PC-3 (cell line): ENCODE measurements around the gene TMED9. TPM values are rescaled to one million over a fixed set of nuclear protein-coding genes. Genes with fewer than 3 reads are reported as not detected.

Experiments
- ATAC-seq: fragments of 200-7000 bp; cut with Tn5 transposase; 2 replicates; pipeline ENCODE4 v1.9.1; 2020; ENCODE audit warnings: mild to moderate bottlenecking, moderate library complexity
- BruUV-seq: library from RNA; stranded (reverse); fragments of 400-500 nt; replicated peaks from 2 replicates; lab custom pipeline; 2021; lab: Mats Ljungman, UMichigan
- CTCF ChIA-PET: fragments of 300-600 bp; sonication (Branson Sonifier 250); formaldehyde crosslinking; loops from one replicate; lab custom pipeline; 2022; ENCODE audit warnings: antibody characterized with exemption; lab: Charles Lee
- POLR2A ChIA-PET: fragments of 300-600 bp; sonication (Branson Sonifier 250); formaldehyde crosslinking; loops from one replicate; lab custom pipeline; 2022; ENCODE audit warnings: antibody characterized with exemption; ENCODE audit not compliant: unreplicated experiment; lab: Charles Lee
- DNase-seq: peaks from one replicate; pipeline ENCODE4 v3.0.0-alpha.2; 2015
- H2AFZ ChIP-seq: fragments of 300-600 bp; sonication (generic); 2 replicates; pipeline ENCODE4 v1.6.0; 2016; ENCODE audit warnings: antibody characterized with exemption, low read length
- H3F3A ChIP-seq: fragments of 300-600 bp; sonication (generic); one replicate; pipeline ENCODE4 v1.6.0; 2017; ENCODE audit warnings: antibody characterized with exemption, low read length, control low read depth, mild to moderate bottlenecking; ENCODE audit not compliant: unreplicated experiment
- H3K27ac ChIP-seq: fragments of 300-600 bp; sonication (generic); 2 replicates; pipeline ENCODE4 v1.5.1; 2016; ENCODE audit warnings: mild to moderate bottlenecking, low read length
- H3K27me3 ChIP-seq: fragments of 300-600 bp; sonication (generic); 2 replicates; pipeline ENCODE4 v1.6.1; 2016; ENCODE audit warnings: low read length, mixed read lengths
- H3K36me3 ChIP-seq: fragments of 300-600 bp; sonication (generic); 2 replicates; pipeline ENCODE4 v1.6.1; 2016; ENCODE audit warnings: low read depth, mixed run types, low read length, mixed read lengths
- H3K4me1 ChIP-seq: fragments of 300-600 bp; sonication (generic); 2 replicates; pipeline ENCODE4 v1.5.1; 2016; ENCODE audit warnings: low read length; ENCODE audit not compliant: insufficient read depth
- H3K4me2 ChIP-seq: fragments of 300-600 bp; sonication (generic); 2 replicates; pipeline ENCODE4 v1.6.0; 2016; ENCODE audit warnings: low read length
- H3K4me3 ChIP-seq: fragments of 300-600 bp; sonication (generic); 2 replicates; pipeline ENCODE4 v1.5.1; 2016; ENCODE audit warnings: mild to moderate bottlenecking, low read length, mixed read lengths
- H3K79me2 ChIP-seq: fragments of 300-600 bp; sonication (generic); 2 replicates; pipeline ENCODE4 v1.6.1; 2017; ENCODE audit warnings: low read length, mixed read lengths
- H3K9ac ChIP-seq: fragments of 300-600 bp; sonication (generic); 2 replicates; pipeline ENCODE4 v1.6.0; 2016; ENCODE audit warnings: mild to moderate bottlenecking, low read length
- H3K9me2 ChIP-seq: fragments of 300-600 bp; sonication (generic); replicated peaks from 2 replicates; pipeline ENCODE4 v1.6.1; 2016; ENCODE audit warnings: mixed run types, low read length, mixed read lengths
- H3K9me3 ChIP-seq: fragments of 300-600 bp; sonication (generic); 2 replicates; pipeline ENCODE4 v1.6.1; 2016; ENCODE audit warnings: low read length, mixed read lengths
- H4K20me1 ChIP-seq: fragments of 300-600 bp; sonication (generic); 2 replicates; pipeline ENCODE4 v1.6.1; 2016; ENCODE audit warnings: low read length, mixed read lengths
- EZH2 ChIP-seq: fragments of 300-600 bp; sonication (generic); IDR thresholded peaks from one replicate; pipeline ENCODE4 v1.6.1; 2017; ENCODE audit warnings: antibody characterized with exemption, mild to moderate bottlenecking, low read length; ENCODE audit not compliant: unreplicated experiment
- EZH2phosphoT487 ChIP-seq: fragments of 300-600 bp; sonication (generic); IDR thresholded peaks from 2 replicates; pipeline ENCODE4 v1.6.1; 2018; ENCODE audit warnings: mild to moderate bottlenecking, antibody characterized with exemption, low read length, borderline replicate concordance
- intact Hi-C: fragments of 100-400 bp; cut with micrococcal nuclease; formaldehyde crosslinking; loops from 2 replicates; pipeline ENCODE4 v1.9.0; 2023
- total RNA-seq: library from RNA; depleted of rRNA; stranded (reverse); fragments of >200 nt; gene quantifications from 2 replicates; pipeline ENCODE4 v1.2.3, GENCODE V29; 2014
- TF ChIP-seq, protein P1 (sequence below): fragments of 300-600 bp; sonication (generic); conservative IDR thresholded peaks from 2 replicates; pipeline ENCODE4 v1.5.1; 2017; ENCODE audit warnings: antibody characterized with exemption, low read depth, mild to moderate bottlenecking, low read length

TMED9 gene
- total RNA-seq, 1 experiment from 2014 or later, result 217 TPM

DNA sequence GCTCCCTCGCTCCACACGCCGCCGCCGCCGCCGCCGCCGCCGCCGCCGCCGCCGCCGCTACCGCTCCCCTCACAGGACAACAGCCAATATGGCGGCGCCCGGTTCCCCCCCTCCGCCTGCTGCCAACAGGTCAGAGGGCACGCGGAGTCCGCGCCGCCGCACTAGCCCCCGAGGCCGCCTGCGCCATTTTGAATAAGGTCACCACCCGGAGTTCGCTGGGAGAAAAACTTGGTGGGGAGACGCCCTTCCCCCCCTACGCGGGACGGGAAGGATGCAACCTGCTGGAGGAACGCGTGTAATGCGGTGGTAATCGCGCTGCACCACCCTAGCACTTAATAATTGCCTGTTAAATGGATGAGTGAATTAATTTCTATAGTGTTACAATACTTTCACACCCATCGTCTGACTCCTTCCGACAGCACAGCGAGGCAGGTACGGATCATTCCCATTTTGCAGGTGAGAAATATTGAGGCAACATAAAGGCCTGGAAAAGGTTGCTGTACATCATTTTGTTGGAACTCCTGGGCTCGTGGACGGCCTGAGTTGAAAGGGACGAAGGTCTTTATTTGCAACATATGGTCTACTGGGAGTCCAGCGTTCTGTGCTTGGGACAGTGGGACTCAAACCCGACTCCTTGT lies 37.4 kb upstream of the TMED9 start, which contains the start of gene FAM193B:
FAM193B (minus strand) TSS at position 90 of the 638 bp plus-strand sequence. CDS start 105 bp downstream, outside the sequence.
- no peaks in the 10 kb centered on the region for H3F3A ChIP-seq
- no peaks in the 10 kb centered on the region for H3K9me3 ChIP-seq
- no peak within 1 kb of the TSS for H3K27ac ChIP-seq
- no peaks in the 10 kb centered on the region for H3K9me2 ChIP-seq
- H4K20me1 ChIP-seq, result peaks cover 15% of the 10 kb centered on the region; the same call in 1 of the 2 replicates
- peak within 1 kb of the TSS; percentile 93 for H3K4me2 ChIP-seq
- peak within 1 kb of the TSS; percentile 93 for H3K4me3 ChIP-seq
- peaks cover 50% of the 10 kb centered on the region for H3K79me2 ChIP-seq
- intact Hi-C loops, result loop anchor here (2.0 to 5.0 kb wide), 2 partner anchors 37 to 38 kb away; partner anchors contain the start of genes DDX41 and TMED9
- BruUV-seq, result TSS peak; percentile 93
- H3K4me1 ChIP-seq, result peaks cover 21% of the 10 kb centered on the region
- H3K9ac ChIP-seq, result peak within 1 kb of the TSS; percentile 79
- H2AFZ ChIP-seq, result peak within 1 kb of the TSS; percentile 99
- CTCF ChIA-PET, result no interaction called here
- H3K27me3 ChIP-seq, result no peaks in the 10 kb centered on the region
- TF ChIP-seq, protein P1, sequence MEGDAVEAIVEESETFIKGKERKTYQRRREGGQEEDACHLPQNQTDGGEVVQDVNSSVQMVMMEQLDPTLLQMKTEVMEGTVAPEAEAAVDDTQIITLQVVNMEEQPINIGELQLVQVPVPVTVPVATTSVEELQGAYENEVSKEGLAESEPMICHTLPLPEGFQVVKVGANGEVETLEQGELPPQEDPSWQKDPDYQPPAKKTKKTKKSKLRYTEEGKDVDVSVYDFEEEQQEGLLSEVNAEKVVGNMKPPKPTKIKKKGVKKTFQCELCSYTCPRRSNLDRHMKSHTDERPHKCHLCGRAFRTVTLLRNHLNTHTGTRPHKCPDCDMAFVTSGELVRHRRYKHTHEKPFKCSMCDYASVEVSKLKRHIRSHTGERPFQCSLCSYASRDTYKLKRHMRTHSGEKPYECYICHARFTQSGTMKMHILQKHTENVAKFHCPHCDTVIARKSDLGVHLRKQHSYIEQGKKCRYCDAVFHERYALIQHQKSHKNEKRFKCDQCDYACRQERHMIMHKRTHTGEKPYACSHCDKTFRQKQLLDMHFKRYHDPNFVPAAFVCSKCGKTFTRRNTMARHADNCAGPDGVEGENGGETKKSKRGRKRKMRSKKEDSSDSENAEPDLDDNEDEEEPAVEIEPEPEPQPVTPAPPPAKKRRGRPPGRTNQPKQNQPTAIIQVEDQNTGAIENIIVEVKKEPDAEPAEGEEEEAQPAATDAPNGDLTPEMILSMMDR, result peak; percentile 34; the same call in 1 of the 2 replicates
- TF ChIP-seq EZH2phosphoT487 (no peak), EZH2 (no peak)
- ATAC-seq, result peak; percentile 84
- POLR2A ChIA-PET, result no interaction called here
- H3K36me3 ChIP-seq, result no peaks in the 10 kb centered on the region; the same call in 1 of the 2 replicates
- peak; percentile 91 for DNase-seq

DNA sequence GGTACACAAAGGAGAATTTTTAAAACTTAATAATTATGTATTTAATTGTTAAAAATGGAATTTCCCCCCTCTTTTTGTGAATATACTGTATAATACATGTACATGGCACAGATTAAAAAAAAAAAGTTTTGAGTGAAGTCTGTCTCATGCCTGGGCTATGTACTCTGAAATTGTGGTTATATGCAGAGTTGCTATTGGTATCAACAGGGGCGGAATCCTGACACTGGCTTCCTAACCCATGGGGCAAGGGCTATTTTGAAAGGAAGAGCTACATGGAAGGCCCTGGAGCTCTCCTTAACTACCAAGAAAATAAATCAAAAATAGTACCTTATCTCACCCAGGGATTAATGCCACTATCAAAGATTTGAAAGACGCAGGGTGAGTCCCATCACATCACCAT lies 36.8 kb upstream of the TMED9 start:
- peaks cover 21% of the 10 kb centered on the region for H3K4me1 ChIP-seq
- intact Hi-C loops, result loop anchor here (2.0 kb wide), 1 partner anchor 38 kb away; the partner anchor contains the start of gene TMED9
- no peaks in the 10 kb centered on the region for H3K9me2 ChIP-seq
- peak overlapping the region; percentile 75 for H3K4me3 ChIP-seq
- ChIA-PET POLR2A (no interaction called here), CTCF (no interaction called here)
- peaks cover 15% of the 10 kb centered on the region; the same call in 1 of the 2 replicates for H4K20me1 ChIP-seq
- no peaks in the 10 kb centered on the region for H3F3A ChIP-seq
- H3K9ac ChIP-seq, result no peak overlapping the region
- no peaks in the 10 kb centered on the region for H3K27me3 ChIP-seq
- no peak overlapping the region for H3K27ac ChIP-seq
- BruUV-seq, result no TSS peak
- peak overlapping the region; percentile 99 for H2AFZ ChIP-seq
- TF ChIP-seq EZH2 (no peak), EZH2phosphoT487 (no peak)
- TF ChIP-seq, protein P1, result no peak
- peaks cover 43% of the 10 kb centered on the region for H3K79me2 ChIP-seq
- no peaks in the 10 kb centered on the region for H3K9me3 ChIP-seq
- peak overlapping the region; percentile 88 for H3K4me2 ChIP-seq
- no peak for ATAC-seq
- H3K36me3 ChIP-seq, result no peaks in the 10 kb centered on the region; the same call in 1 of the 2 replicates
- no peak for DNase-seq

DNA sequence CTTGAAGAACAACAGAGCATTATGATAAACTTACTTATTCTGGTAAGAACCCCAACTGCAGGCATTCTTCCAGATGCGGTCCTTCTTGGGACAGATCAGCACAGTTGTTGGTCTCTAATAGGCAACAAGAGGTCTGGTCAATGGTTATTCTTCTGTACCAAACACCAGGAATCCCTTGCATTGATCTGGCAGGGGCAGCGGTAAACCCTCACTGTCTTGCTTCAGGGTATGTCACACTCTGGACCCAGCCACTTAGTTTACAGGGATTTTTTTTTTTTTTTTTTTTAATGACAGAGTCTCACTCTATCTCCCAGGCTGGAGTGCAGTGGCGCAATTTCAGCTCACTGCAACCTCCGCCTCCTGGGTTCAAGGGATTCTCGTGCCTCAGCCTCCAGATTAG lies 36.3 kb upstream of the TMED9 start:
- Histone ChIP-seq H3K9me2 (no peaks in the 10 kb centered on the region), H3K4me1 (peaks cover 21% of the 10 kb centered on the region), H3K27ac (no peak overlapping the region), H3K36me3 (no peaks in the 10 kb centered on the region; the same call in 1 of the 2 replicates), H3K9ac (no peak overlapping the region), H3K4me3 (no peak overlapping the region), H3K4me2 (no peak overlapping the region), H3K9me3 (no peaks in the 10 kb centered on the region), H4K20me1 (peaks cover 15% of the 10 kb centered on the region; the same call in 1 of the 2 replicates), H2AFZ (no peak overlapping the region), H3K79me2 (peaks cover 39% of the 10 kb centered on the region), H3K27me3 (no peaks in the 10 kb centered on the region), H3F3A (no peaks in the 10 kb centered on the region)
- TF ChIP-seq EZH2phosphoT487, result no peak
- ATAC-seq (no peak), DNase-seq (no peak)
- intact Hi-C loops, result loop anchor here (2.0 kb wide), 1 partner anchor 37 kb away; the partner anchor contains the start of gene TMED9
- no TSS peak for BruUV-seq
- CTCF ChIA-PET, result no interaction called here
- POLR2A ChIA-PET, result no interaction called here
